Choroid plexus epithelial cell (primary cell): ENCODE data around the gene TMPRSS9.

Source experiments
- DNase-seq: peaks from one replicate; pipeline ENCODE4 v3.0.0-alpha.2; 2010; ENCODE audit warnings: low read depth
- H3K4me3 ChIP-seq: 2 replicates; pipeline ENCODE4 v1.5.1; 2011; ENCODE audit warnings: low read depth, mild to moderate bottlenecking, control low read depth, low read length, moderate library complexity
- TF ChIP-seq, protein P1 (sequence below): conservative IDR thresholded peaks from 2 replicates; pipeline ENCODE4 v1.5.1; 2011; ENCODE audit warnings: low read depth, mild to moderate bottlenecking, control low read depth, inconsistent platforms, low read length, moderate library complexity

The TMPRSS9 gene

GRCh38 chr19:2375353-2376121, 15.5 kb downstream of the TMPRSS9 start:
- TF ChIP-seq, protein P1, sequence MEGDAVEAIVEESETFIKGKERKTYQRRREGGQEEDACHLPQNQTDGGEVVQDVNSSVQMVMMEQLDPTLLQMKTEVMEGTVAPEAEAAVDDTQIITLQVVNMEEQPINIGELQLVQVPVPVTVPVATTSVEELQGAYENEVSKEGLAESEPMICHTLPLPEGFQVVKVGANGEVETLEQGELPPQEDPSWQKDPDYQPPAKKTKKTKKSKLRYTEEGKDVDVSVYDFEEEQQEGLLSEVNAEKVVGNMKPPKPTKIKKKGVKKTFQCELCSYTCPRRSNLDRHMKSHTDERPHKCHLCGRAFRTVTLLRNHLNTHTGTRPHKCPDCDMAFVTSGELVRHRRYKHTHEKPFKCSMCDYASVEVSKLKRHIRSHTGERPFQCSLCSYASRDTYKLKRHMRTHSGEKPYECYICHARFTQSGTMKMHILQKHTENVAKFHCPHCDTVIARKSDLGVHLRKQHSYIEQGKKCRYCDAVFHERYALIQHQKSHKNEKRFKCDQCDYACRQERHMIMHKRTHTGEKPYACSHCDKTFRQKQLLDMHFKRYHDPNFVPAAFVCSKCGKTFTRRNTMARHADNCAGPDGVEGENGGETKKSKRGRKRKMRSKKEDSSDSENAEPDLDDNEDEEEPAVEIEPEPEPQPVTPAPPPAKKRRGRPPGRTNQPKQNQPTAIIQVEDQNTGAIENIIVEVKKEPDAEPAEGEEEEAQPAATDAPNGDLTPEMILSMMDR = no peak
- H3K4me3 ChIP-seq = no peak overlapping the region
- DNase-seq = no peak

- DNase-seq = no peak
- no peak overlapping the region for H3K4me3 ChIP-seq
- TF ChIP-seq, protein P1 = no peak
Measured at GRCh38 chr19:2376784-2377519, 16.9 kb downstream of the TMPRSS9 start.

- DNase-seq = no peak
- TF ChIP-seq, protein P1 = no peak
- H3K4me3 ChIP-seq = no peak overlapping the region
Measured at GRCh38 chr19:2380567-2380966, 20.5 kb downstream of the TMPRSS9 start.

- TF ChIP-seq, protein P1 = no peak
- DNase-seq = peak; percentile 78
- no peak overlapping the region for H3K4me3 ChIP-seq
Measured at GRCh38 chr19:2381148-2381820, 21.2 kb downstream of the TMPRSS9 start.

- TF ChIP-seq, protein P1 = no peak
- DNase-seq = no peak
- H3K4me3 ChIP-seq = no peak overlapping the region
Measured at GRCh38 chr19:2382530-2383222, 22.6 kb downstream of the TMPRSS9 start.

DNA sequence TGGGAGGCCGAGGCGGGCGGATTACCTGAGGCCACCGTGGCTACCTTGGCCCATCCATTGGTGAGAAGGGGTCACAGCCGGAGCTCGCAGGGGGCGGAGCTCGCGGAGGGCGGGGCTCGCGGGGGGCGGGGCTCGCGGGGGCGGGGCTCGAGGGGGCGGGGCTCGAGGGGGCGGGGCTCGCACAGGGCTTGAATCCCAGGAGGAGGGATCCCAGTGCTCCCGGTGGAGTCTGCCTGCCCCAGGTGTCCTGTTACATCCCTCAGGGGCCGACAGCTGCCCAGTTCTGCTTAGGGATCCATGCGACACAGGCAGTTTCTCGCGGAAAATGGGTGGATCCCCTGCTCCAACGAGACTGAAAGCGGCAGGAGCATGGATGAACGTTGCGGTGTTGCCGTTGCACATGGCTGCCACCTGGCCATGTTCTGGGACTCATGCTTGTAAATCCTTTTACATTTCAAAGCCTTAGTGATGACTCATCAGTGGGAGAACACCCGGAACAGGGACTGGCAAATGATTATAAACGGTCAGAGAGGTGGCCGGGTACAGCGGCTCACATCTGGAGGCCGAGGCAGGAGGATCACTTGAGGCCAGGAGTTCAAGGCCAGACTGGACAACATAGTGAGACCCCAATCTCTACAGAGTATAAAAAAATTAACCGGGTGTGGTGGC, 25.1 kb downstream of the TMPRSS9 start:
- peak overlapping the region; percentile 17 for H3K4me3 ChIP-seq
- TF ChIP-seq, protein P1 = no peak
- DNase-seq = peak; percentile 81
